ENCODE data around the gene KDM4E. TPM values are rescaled to one million over a fixed set of nuclear protein-coding genes. Genes with fewer than 3 reads are reported as not detected.
"Not testable (repeated sequence)": the region's sequence is repeated elsewhere in the genome, so short reads cannot be mapped to it uniquely, and the experiment has no call there.

KDM4E gene
- total RNA-seq, 2 donors from 2014 or later = not detected

DNA sequence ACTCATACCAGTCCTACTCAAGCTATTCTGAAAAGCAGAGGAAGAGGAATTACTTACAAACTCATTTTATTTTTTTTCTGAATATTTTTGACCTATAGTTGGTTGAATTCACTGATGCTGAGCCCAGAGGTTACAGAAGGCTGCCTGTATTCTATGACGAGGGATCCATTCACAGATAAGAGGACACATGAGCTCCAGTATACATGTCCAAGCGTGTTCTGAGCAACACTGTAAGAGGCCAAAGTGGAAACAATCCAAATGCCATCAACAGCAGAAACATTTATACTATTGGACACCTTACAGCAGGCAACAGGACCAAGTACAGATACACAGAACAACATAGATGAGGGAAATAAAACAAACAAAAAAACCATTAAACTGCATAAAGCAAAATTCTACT is 10.3 kb downstream of the KDM4E start:
- intact Hi-C loops (cut with DNase I) = no loop called here
- Histone ChIP-seq H3K36me3 (replicated peaks in 1 of 2; ENCODE audit: insufficient read depth in 1 of 2, low read depth in 2 of 2) (no peaks in the 10 kb centered on the region), H3K4me3 (no peak overlapping the region), H3K27ac (no peak overlapping the region), H3K4me1 (no peaks in the 10 kb centered on the region), H3K27me3 (no peaks in the 10 kb centered on the region), H3K9me3 (no peaks in the 10 kb centered on the region)
- no peak for ATAC-seq
- TF ChIP-seq, protein P1, sequence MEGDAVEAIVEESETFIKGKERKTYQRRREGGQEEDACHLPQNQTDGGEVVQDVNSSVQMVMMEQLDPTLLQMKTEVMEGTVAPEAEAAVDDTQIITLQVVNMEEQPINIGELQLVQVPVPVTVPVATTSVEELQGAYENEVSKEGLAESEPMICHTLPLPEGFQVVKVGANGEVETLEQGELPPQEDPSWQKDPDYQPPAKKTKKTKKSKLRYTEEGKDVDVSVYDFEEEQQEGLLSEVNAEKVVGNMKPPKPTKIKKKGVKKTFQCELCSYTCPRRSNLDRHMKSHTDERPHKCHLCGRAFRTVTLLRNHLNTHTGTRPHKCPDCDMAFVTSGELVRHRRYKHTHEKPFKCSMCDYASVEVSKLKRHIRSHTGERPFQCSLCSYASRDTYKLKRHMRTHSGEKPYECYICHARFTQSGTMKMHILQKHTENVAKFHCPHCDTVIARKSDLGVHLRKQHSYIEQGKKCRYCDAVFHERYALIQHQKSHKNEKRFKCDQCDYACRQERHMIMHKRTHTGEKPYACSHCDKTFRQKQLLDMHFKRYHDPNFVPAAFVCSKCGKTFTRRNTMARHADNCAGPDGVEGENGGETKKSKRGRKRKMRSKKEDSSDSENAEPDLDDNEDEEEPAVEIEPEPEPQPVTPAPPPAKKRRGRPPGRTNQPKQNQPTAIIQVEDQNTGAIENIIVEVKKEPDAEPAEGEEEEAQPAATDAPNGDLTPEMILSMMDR (IDR thresholded peaks at IDR 0.05) = no peak
- TF ChIP-seq POLR2A (IDR thresholded peaks at IDR 0.05) = no peak
- 84 to 89% methylated on average over 2 of the region's 2 CpGs for WGBS, 2 donors
- DNase-seq = no peak

DNA sequence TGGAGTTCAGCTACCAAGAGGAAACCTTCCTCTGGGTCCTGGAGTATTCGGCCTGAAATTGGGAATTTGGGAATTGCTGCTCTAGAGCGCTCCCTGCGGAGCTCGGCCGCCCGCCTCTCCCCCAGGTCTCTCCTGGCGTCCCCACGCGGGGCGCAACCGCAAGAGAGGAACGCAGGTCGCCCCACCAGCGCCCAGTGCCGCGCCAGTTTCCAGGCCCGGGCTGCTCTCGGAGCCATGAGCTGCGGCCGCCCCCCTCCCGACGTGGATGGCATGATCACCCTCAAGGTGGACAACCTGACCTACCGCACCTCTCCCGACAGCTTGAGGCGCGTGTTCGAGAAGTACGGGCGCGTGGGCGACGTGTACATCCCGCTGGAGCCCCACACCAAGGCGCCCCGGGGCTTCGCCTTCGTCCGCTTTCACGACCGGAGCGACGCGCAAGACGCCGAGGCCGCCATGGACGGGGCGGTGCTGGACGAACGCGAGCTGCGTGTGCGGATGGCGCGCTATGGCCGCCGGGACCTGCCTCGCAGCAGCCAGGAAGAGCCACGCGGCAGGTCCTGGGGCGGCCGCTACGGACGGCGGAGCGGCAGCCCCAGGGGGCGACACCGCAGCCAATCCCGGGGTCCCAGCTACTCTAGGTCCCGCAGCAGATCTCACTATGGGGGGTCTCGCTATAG is 12.4 kb downstream of the KDM4E start:
- H3K9me3 ChIP-seq; intact Hi-C loops (cut with DNase I); H3K27me3 ChIP-seq; H3K27ac ChIP-seq; H3K4me1 ChIP-seq; H3K4me3 ChIP-seq; H3K36me3 ChIP-seq (replicated peaks in 1 of 2; ENCODE audit: insufficient read depth in 1 of 2, low read depth in 2 of 2): not testable (repeated sequence)
- WGBS, 2 donors = 23 to 38% methylated on average over 10 to 47 of the region's 71 CpGs
- DNase-seq (peak in 1 of 4 donors; percentile 22), ATAC-seq (peak; percentile 35)

DNA sequence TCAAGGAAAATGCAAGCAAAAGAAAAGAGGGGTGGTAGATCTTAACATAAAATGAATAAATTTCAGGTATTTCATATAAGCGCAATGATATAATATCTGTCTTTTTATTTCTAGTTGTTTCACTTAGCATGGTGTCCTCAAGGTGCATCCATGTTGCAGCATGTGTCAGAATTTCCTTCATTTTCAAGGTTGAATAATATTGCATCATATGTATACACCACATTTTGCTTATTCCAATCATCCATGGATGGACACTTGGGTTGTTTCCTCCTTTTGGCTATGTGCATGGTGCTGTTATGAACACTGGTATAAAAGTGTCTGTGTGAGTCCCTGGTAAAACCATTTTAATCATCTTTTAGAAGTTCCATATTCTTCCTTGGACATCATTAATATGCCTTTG is 17.2 kb downstream of the KDM4E start:
- Histone ChIP-seq H3K27ac (no peak overlapping the region), H3K36me3 (replicated peaks in 1 of 2; ENCODE audit: insufficient read depth in 1 of 2, low read depth in 2 of 2) (no peaks in the 10 kb centered on the region), H3K4me3 (no peak overlapping the region), H3K9me3 (no peaks in the 10 kb centered on the region), H3K27me3 (no peaks in the 10 kb centered on the region), H3K4me1 (no peaks in the 10 kb centered on the region)
- no peak for ATAC-seq
- 92 to 100% methylated on average over 1 of the region's 1 CpG for WGBS, 2 donors
- DNase-seq = no peak
- TF ChIP-seq, protein P1 (IDR thresholded peaks at IDR 0.05) = no peak
- TF ChIP-seq POLR2A (IDR thresholded peaks at IDR 0.05) = no peak
- intact Hi-C loops (cut with DNase I) = no loop called here

- peak; percentile 40 for ATAC-seq
Measured at GRCh38 chr11:95042906-95043305, 17.8 kb downstream of the KDM4E start.

DNA sequence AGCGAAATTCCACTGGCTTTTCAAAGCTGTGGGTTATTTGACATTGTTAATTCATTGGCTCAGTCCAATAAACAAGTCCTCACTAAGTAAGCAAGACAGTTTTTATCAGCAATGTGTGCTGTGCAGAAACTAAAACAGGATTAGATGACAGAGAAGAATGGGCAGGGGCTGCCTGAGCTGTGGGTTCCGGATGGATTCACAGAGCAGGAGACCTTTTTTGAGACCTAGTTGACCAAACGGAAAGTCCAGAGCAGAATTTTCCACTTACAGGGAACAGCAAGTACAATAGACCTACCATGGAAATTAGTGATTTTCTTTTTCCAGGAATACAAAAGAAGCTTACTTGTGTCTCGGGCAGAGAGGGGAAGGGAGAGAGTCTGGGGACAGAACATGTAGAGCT is 19.0 kb downstream of the KDM4E start:
- intact Hi-C loops (cut with DNase I) = no loop called here
- no peaks in the 10 kb centered on the region for H3K9me3 ChIP-seq
- H3K4me1 ChIP-seq = no peaks in the 10 kb centered on the region
- no peak overlapping the region for H3K27ac ChIP-seq
- no peak for DNase-seq
- no peak overlapping the region for H3K4me3 ChIP-seq
- ATAC-seq = no peak
- TF ChIP-seq, protein P1 (IDR thresholded peaks at IDR 0.05) = no peak
- no peak for TF ChIP-seq POLR2A (IDR thresholded peaks at IDR 0.05)
- H3K36me3 ChIP-seq (replicated peaks in 1 of 2; ENCODE audit: insufficient read depth in 1 of 2, low read depth in 2 of 2) = no peaks in the 10 kb centered on the region
- WGBS, 2 donors = 56 to 65% methylated on average over 4 of the region's 4 CpGs
- H3K27me3 ChIP-seq = no peaks in the 10 kb centered on the region

More at GRCh38 chr11:95042906-95043305, 17.8 kb downstream of the KDM4E start:
- intact Hi-C loops (cut with DNase I) = no loop called here
- peak in 3 of 4 donors; percentile 31 to 72 (median 42) for DNase-seq
- Histone ChIP-seq H3K9me3 (no peaks in the 10 kb centered on the region), H3K27me3 (no peaks in the 10 kb centered on the region), H3K36me3 (replicated peaks in 1 of 2; ENCODE audit: insufficient read depth in 1 of 2, low read depth in 2 of 2) (no peaks in the 10 kb centered on the region), H3K4me1 (no peaks in the 10 kb centered on the region), H3K4me3 (no peak overlapping the region), H3K27ac (no peak overlapping the region)
- TF ChIP-seq, protein P1 (IDR thresholded peaks at IDR 0.05) = no peak
- no peak for TF ChIP-seq POLR2A (IDR thresholded peaks at IDR 0.05)
- WGBS, 2 donors = 35 to 36% methylated on average over 3 of the region's 3 CpGs

Measured in body of pancreas (tissue), 4 donors.